Suprapubic skin (tissue), 3 donors: ENCODE results near the gene EPX.

Experiments
- EP300 ChIP-seq: sonication (generic); formaldehyde crosslinking; IDR thresholded peaks from one replicate; pipeline ENCODE4 v1.6.1; 2017; ENCODE audit warnings: antibody characterized with exemption
- POLR2A ChIP-seq, 2 donors: fragments of 450-650 bp; IDR thresholded peaks; one replicate each; pipeline ENCODE4 v1.6.1; 2017; ENCODE audit warnings: antibody characterized with exemption in 2 of 2, mild to moderate bottlenecking in 2 of 2, moderate library complexity in 2 of 2
- TF ChIP-seq, protein P1 (sequence below), 2 donors: fragments of 200-600 bp in 1 of 2; fragments of 450-650 bp in 1 of 2; sonication (generic) in 1 of 2; IDR thresholded peaks; one replicate each; pipeline ENCODE4 v1.5.1; 2016 to 2019; ENCODE audit warnings: antibody characterized with exemption in 2 of 2, mild to moderate bottlenecking in 1 of 2, moderate library complexity in 1 of 2

DNA sequence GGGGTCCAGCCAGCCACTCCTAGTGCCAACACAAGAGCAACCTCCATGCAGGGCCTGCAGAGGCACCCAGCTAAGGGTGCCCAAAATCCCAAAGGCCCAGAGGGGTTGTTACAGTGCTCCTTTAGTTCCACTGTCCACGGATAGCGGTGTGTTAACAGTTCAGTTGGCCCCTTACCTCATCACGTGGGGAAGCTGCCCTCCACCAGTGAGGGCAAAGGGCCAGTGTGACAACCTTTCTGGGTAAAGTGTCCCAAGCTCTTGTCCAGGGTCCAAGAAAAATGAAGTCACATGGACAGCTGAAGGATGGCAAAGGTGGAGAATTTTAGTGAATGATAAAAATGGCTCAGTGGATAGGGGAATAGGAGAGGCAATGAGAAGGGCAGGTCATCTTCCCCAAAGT, 35.2 kb downstream of the EPX start:
- TF ChIP-seq, protein P1, sequence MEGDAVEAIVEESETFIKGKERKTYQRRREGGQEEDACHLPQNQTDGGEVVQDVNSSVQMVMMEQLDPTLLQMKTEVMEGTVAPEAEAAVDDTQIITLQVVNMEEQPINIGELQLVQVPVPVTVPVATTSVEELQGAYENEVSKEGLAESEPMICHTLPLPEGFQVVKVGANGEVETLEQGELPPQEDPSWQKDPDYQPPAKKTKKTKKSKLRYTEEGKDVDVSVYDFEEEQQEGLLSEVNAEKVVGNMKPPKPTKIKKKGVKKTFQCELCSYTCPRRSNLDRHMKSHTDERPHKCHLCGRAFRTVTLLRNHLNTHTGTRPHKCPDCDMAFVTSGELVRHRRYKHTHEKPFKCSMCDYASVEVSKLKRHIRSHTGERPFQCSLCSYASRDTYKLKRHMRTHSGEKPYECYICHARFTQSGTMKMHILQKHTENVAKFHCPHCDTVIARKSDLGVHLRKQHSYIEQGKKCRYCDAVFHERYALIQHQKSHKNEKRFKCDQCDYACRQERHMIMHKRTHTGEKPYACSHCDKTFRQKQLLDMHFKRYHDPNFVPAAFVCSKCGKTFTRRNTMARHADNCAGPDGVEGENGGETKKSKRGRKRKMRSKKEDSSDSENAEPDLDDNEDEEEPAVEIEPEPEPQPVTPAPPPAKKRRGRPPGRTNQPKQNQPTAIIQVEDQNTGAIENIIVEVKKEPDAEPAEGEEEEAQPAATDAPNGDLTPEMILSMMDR (IDR thresholded peaks at IDR 0.05), result no peak
- TF ChIP-seq EP300 (no peak), POLR2A (IDR thresholded peaks at IDR 0.05) (no peak)
